ENCODE data around the gene ARAP1.
A peak's percentile ranks its signal among the peaks of the same experiment; 100 is the strongest.

ARAP1 gene

GRCh38 chr11:72687326-72687725 lies 64.9 kb downstream of the ARAP1 start:
- Histone ChIP-seq H3K9me3 (ENCODE audit: control insufficient read depth in 5 of 5, low read length in 5 of 5) (no peaks in the 10 kb centered on the region), H3K9ac (ENCODE audit: low read length in 5 of 5) (no peak overlapping the region), H3K27me3 (ENCODE audit: control insufficient read depth in 5 of 5, insufficient read depth in 4 of 5, low read length in 5 of 5) (no peaks in the 10 kb centered on the region), H3K4me3 (ENCODE audit: low read depth in 1 of 5, low read length in 5 of 5) (no peak overlapping the region), H3K4me1 (ENCODE audit: control insufficient read depth in 5 of 5, insufficient read depth in 5 of 5, low read length in 5 of 5) (peaks cover 4 to 36% (median 31%) of the 10 kb centered on the region in 5 donors), H3K36me3 (ENCODE audit: control insufficient read depth in 5 of 5, insufficient read depth in 5 of 5, low read length in 5 of 5) (peaks cover 0 to 86% (median 82%) of the 10 kb centered on the region in 5 donors), H3K27ac (ENCODE audit: low read depth, low read length) (no peak overlapping the region)

DNA sequence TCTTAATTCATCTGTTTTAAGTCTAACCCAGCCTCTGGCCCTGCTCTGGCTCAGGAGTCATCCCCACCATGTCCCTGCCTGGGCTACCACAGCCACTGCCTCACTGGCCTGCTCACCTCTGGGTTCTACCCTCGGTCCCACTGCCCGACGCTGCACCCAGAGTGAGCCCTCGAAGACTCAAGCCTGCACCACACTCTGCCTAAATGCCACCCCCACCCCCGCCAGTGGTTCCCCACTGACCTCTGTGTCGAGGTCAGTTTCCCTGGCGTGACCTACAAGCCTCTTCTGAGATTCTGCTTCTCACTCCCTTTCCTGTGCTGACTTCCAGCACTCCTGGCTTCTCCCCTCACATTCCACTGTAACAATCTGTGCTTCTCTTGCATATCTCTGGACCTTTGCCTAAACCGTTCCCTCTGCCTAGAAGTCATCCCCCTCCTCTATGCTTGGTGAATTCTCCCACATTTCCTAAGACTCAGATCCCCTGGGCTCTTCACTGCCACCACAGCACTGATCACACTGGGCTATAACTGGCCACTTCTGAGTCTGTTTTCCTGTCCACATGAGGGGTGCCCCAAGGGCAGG lies 65.5 kb downstream of the ARAP1 start:
- H3K27me3 ChIP-seq (ENCODE audit: control insufficient read depth in 5 of 5, insufficient read depth in 4 of 5, low read length in 5 of 5), result no peaks in the 10 kb centered on the region
- no peak overlapping the region for H3K4me3 ChIP-seq (ENCODE audit: low read depth in 1 of 5, low read length in 5 of 5)
- peaks cover 4 to 37% (median 31%) of the 10 kb centered on the region in 5 donors for H3K4me1 ChIP-seq (ENCODE audit: control insufficient read depth in 5 of 5, insufficient read depth in 5 of 5, low read length in 5 of 5)
- H3K36me3 ChIP-seq (ENCODE audit: control insufficient read depth in 5 of 5, insufficient read depth in 5 of 5, low read length in 5 of 5), result peaks cover 0 to 80% (median 76%) of the 10 kb centered on the region in 5 donors
- H3K9me3 ChIP-seq (ENCODE audit: control insufficient read depth in 5 of 5, low read length in 5 of 5), result no peaks in the 10 kb centered on the region
- no peak overlapping the region for H3K27ac ChIP-seq (ENCODE audit: low read depth, low read length)
- no peak overlapping the region for H3K9ac ChIP-seq (ENCODE audit: low read length in 5 of 5)

- Histone ChIP-seq H3K9me3 (ENCODE audit: control insufficient read depth in 5 of 5, low read length in 5 of 5) (no peaks in the 10 kb centered on the region), H3K27ac (ENCODE audit: low read depth, low read length) (peak overlapping the region; percentile 50), H3K4me1 (ENCODE audit: control insufficient read depth in 5 of 5, insufficient read depth in 5 of 5, low read length in 5 of 5) (peaks cover 4 to 40% (median 34%) of the 10 kb centered on the region in 5 donors), H3K4me3 (ENCODE audit: low read depth in 1 of 5, low read length in 5 of 5) (no peak overlapping the region), H3K9ac (ENCODE audit: low read length in 5 of 5) (no peak overlapping the region), H3K36me3 (ENCODE audit: control insufficient read depth in 5 of 5, insufficient read depth in 5 of 5, low read length in 5 of 5) (peaks cover 0 to 71% (median 67%) of the 10 kb centered on the region in 5 donors), H3K27me3 (ENCODE audit: control insufficient read depth in 5 of 5, insufficient read depth in 4 of 5, low read length in 5 of 5) (no peaks in the 10 kb centered on the region)
Measured at GRCh38 chr11:72685560-72686480, 66.4 kb downstream of the ARAP1 start.

DNA sequence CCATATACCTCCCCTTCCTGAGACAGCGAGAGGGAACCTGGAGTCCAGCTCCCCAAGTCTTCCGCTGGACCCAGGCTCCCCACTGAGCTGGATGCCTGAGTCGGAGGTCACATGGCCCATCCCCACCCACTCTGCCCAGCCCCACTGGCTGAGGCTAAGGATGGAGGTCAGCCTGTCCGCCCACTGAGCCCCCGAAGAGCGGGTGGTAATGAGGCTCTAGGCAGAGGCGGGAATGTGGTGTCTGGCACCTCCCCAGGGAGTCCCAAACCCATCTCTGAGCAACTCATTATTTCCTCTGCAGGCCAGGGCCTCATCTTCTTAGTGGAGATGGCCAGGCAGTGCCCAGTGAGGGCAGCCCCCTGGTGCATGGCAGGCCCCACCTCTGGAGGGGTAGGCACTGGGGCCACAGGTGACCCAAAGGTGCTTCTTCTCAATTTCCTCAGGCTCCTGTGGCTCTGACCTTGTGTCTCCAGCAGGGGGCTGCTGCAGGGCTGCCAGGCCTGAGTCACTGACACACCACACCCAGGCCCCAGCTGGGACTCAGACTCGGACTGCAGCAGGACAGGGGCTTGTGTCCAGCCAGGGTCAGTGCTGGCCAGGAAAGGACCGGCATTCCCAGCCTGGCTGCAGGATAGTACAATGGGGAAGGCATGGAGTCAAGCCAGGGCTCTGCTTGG lies 67.8 kb downstream of the ARAP1 start:
- H3K27me3 ChIP-seq (ENCODE audit: control insufficient read depth in 5 of 5, insufficient read depth in 4 of 5, low read length in 5 of 5), result peaks cover 0 to 6% (median 3%) of the 10 kb centered on the region in 5 donors
- H3K36me3 ChIP-seq (ENCODE audit: control insufficient read depth in 5 of 5, insufficient read depth in 5 of 5, low read length in 5 of 5), result peaks cover 0 to 56% (median 52%) of the 10 kb centered on the region in 5 donors
- no peak overlapping the region for H3K9ac ChIP-seq (ENCODE audit: low read length in 5 of 5)
- H3K27ac ChIP-seq (ENCODE audit: low read depth, low read length), result peak overlapping the region; percentile 30
- no peaks in the 10 kb centered on the region for H3K9me3 ChIP-seq (ENCODE audit: control insufficient read depth in 5 of 5, low read length in 5 of 5)
- H3K4me1 ChIP-seq (ENCODE audit: control insufficient read depth in 5 of 5, insufficient read depth in 5 of 5, low read length in 5 of 5), result peaks cover 4 to 40% (median 34%) of the 10 kb centered on the region in 5 donors
- no peak overlapping the region for H3K4me3 ChIP-seq (ENCODE audit: low read depth in 1 of 5, low read length in 5 of 5)

- Histone ChIP-seq H3K4me1 (ENCODE audit: control insufficient read depth in 5 of 5, insufficient read depth in 5 of 5, low read length in 5 of 5) (peaks cover 4 to 40% (median 34%) of the 10 kb centered on the region in 5 donors), H3K36me3 (ENCODE audit: control insufficient read depth in 5 of 5, insufficient read depth in 5 of 5, low read length in 5 of 5) (peaks cover 0 to 50% (median 46%) of the 10 kb centered on the region in 5 donors), H3K9me3 (ENCODE audit: control insufficient read depth in 5 of 5, low read length in 5 of 5) (no peaks in the 10 kb centered on the region), H3K27me3 (ENCODE audit: control insufficient read depth in 5 of 5, insufficient read depth in 4 of 5, low read length in 5 of 5) (peaks cover 0 to 12% (median 8%) of the 10 kb centered on the region in 5 donors), H3K27ac (ENCODE audit: low read depth, low read length) (no peak overlapping the region), H3K4me3 (ENCODE audit: low read depth in 1 of 5, low read length in 5 of 5) (no peak overlapping the region), H3K9ac (ENCODE audit: low read length in 5 of 5) (no peak overlapping the region)
Measured at GRCh38 chr11:72683782-72684200, 68.4 kb downstream of the ARAP1 start.

DNA sequence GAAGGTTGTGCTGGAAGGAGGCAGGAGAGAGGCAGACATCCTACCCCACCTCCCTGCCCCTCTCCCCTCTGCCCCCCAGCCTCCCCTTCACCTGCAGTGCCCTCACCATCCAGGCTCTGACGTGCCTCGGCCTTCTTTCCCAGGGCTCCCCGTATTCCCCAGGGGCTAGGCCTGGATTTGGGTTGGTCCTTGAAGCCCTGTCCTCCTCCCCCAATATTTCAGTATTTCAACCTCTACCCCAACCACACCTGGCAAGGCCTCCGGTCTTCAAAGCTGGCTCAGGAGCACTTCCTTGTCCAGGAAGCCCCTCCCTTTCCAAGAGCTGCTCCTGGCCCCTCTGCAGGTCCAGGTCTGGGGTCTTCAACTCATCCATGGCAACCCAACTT lies 69.4 kb downstream of the ARAP1 start:
- Histone ChIP-seq H3K36me3 (ENCODE audit: control insufficient read depth in 5 of 5, insufficient read depth in 5 of 5, low read length in 5 of 5) (peaks cover 0 to 41% (median 37%) of the 10 kb centered on the region in 5 donors), H3K4me1 (ENCODE audit: control insufficient read depth in 5 of 5, insufficient read depth in 5 of 5, low read length in 5 of 5) (peaks cover 4 to 40% (median 34%) of the 10 kb centered on the region in 5 donors), H3K27ac (ENCODE audit: low read depth, low read length) (no peak overlapping the region)

DNA sequence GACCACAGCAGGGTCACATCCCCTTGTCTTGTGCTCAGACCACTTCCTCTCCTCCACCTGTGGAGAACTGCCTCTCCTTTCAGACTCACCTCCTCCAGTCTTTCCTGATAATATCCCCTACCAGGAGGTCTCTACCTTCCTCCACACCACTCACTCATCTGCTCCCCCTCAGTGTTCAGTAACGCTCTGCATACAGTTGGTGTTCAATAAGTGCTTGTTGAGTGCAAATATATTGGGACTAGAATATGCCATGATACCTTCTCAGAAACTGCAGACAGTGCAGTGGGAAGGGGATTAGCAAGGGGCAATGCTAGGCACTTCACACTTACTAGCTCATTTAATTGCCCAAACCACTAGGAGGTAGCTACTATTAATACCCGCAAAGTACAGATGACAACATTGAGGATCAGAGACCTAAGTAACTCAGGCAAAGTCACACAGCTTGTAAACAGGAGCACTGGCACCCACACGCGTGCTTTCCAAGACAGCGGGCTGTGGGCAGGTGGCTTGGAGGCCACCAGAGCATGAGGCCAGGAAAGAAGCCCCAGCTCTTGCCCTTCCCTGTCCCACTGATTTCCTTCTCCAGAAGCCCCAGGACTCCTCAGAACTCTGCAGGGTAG lies 69.9 kb downstream of the ARAP1 start:
- Histone ChIP-seq H3K9ac (ENCODE audit: low read length in 5 of 5) (no peak overlapping the region), H3K9me3 (ENCODE audit: control insufficient read depth in 5 of 5, low read length in 5 of 5) (no peaks in the 10 kb centered on the region), H3K4me3 (ENCODE audit: low read depth in 1 of 5, low read length in 5 of 5) (no peak overlapping the region), H3K27ac (ENCODE audit: low read depth, low read length) (no peak overlapping the region), H3K27me3 (ENCODE audit: control insufficient read depth in 5 of 5, insufficient read depth in 4 of 5, low read length in 5 of 5) (peaks cover 0 to 24% (median 18%) of the 10 kb centered on the region in 5 donors), H3K4me1 (ENCODE audit: control insufficient read depth in 5 of 5, insufficient read depth in 5 of 5, low read length in 5 of 5) (peaks cover 4 to 37% (median 29%) of the 10 kb centered on the region in 5 donors), H3K36me3 (ENCODE audit: control insufficient read depth in 5 of 5, insufficient read depth in 5 of 5, low read length in 5 of 5) (peaks cover 0 to 36% (median 32%) of the 10 kb centered on the region in 5 donors)

More for the DNA sequence above, 69.4 kb downstream of the ARAP1 start:
- Histone ChIP-seq H3K9me3 (ENCODE audit: control insufficient read depth in 5 of 5, low read length in 5 of 5) (no peaks in the 10 kb centered on the region), H3K27me3 (ENCODE audit: control insufficient read depth in 5 of 5, insufficient read depth in 4 of 5, low read length in 5 of 5) (peaks cover 0 to 21% (median 18%) of the 10 kb centered on the region in 5 donors), H3K4me3 (ENCODE audit: low read depth in 1 of 5, low read length in 5 of 5) (no peak overlapping the region), H3K9ac (ENCODE audit: low read length in 5 of 5) (no peak overlapping the region)

- Histone ChIP-seq H3K9me3 (ENCODE audit: control insufficient read depth in 5 of 5, low read length in 5 of 5) (no peaks in the 10 kb centered on the region), H3K27ac (ENCODE audit: low read depth, low read length) (no peak overlapping the region), H3K4me1 (ENCODE audit: control insufficient read depth in 5 of 5, insufficient read depth in 5 of 5, low read length in 5 of 5) (peaks cover 2 to 30% (median 21%) of the 10 kb centered on the region in 5 donors), H3K4me3 (ENCODE audit: low read depth in 1 of 5, low read length in 5 of 5) (no peak overlapping the region), H3K36me3 (ENCODE audit: control insufficient read depth in 5 of 5, insufficient read depth in 5 of 5, low read length in 5 of 5) (peaks cover 0 to 27% (median 23%) of the 10 kb centered on the region in 5 donors), H3K27me3 (ENCODE audit: control insufficient read depth in 5 of 5, insufficient read depth in 4 of 5, low read length in 5 of 5) (peaks cover 0 to 30% (median 19%) of the 10 kb centered on the region in 5 donors), H3K9ac (ENCODE audit: low read length in 5 of 5) (no peak overlapping the region)
Measured at GRCh38 chr11:72681226-72682153, 70.7 kb downstream of the ARAP1 start.
